ENCODE data around the gene MRPS7. TPM values are rescaled to one million over a fixed set of nuclear protein-coding genes. Genes with fewer than 3 reads are reported as not detected.

MRPS7 gene
- total RNA-seq, 1 experiment from 2014 or later, result 93.7 TPM

DNA sequence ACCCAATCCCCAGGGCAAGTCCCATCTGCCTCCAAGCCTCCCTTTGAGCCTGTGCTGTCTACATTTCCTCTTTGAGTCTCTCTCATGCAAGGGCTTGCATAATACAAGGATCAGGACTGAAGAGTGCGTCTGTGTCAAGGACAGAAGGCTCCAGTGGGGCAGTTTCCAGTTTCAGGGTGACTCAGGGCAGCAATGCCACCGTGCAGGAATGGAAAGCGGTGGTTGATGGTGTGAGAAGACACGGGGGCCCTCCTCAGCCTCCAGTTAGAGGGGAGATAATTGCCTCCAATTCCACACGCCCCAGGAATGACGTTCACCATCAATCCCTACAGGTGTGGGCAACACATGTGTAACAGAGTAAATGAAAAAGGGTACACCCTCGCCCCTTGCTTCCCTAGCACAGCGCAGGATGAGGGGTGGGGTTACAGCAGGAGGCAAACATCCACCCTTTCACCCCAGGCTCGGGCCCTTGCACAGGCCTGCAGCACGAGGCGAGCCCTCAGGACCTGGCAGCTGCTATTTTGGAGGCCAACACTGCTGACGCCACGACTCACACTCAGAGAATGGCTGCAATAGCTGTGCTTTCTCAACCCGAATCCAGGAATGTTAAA lies 52.4 kb downstream of the MRPS7 start:
- Histone ChIP-seq H4K5ac (ENCODE audit: insufficient read length, low read depth, low read length) (no peak overlapping the region), H3K27ac (ENCODE audit: insufficient read length, low read depth, low read length) (no peak overlapping the region), H3K4me1 (ENCODE audit: insufficient read depth, low read length) (no peaks in the 10 kb centered on the region), H3K4ac (ENCODE audit: low read depth, low read length) (no peak overlapping the region), H4K8ac (replicated peaks; ENCODE audit: insufficient read length, low read depth, low read length) (no peak overlapping the region), H2BK120ac (ENCODE audit: low read depth, low read length, poor library complexity, severe bottlenecking) (no peak overlapping the region), H3K23ac (ENCODE audit: insufficient read length, low read depth, low read length) (no peak overlapping the region), H3T11ph (ENCODE audit: low read length) (no peak overlapping the region), H2BK5ac (ENCODE audit: insufficient read length, low read length) (no peak overlapping the region), H3K56ac (ENCODE audit: insufficient read length, low read depth, low read length) (no peak overlapping the region), H3K79me2 (ENCODE audit: insufficient read depth, low read length) (no peaks in the 10 kb centered on the region), H3K14ac (ENCODE audit: insufficient read depth, low read length) (no peak overlapping the region), H2BK20ac (ENCODE audit: low read depth, low read length, poor library complexity, severe bottlenecking) (no peak overlapping the region), H2BK12ac (ENCODE audit: insufficient read length, low read depth, low read length) (no peak overlapping the region), H3K9me3 (ENCODE audit: control insufficient read depth, low read depth, low read length) (no peaks in the 10 kb centered on the region), H3K4me2 (ENCODE audit: insufficient read depth, insufficient read length, low read length) (no peak overlapping the region), H4K91ac (ENCODE audit: insufficient read length, low read depth, low read length) (no peak overlapping the region), H3K23me2 (ENCODE audit: insufficient read length, low read depth, low read length, poor library complexity, severe bottlenecking) (no peaks in the 10 kb centered on the region), H3K27me3 (ENCODE audit: insufficient read depth, low read length) (no peaks in the 10 kb centered on the region; the same call in 1 of the 2 replicates), H2AK5ac (ENCODE audit: insufficient read length, low read length) (no peak overlapping the region), H3K79me1 (ENCODE audit: insufficient read depth, low read depth, low read length, poor library complexity, severe bottlenecking) (no peaks in the 10 kb centered on the region), H3K9ac (ENCODE audit: extremely low read depth, insufficient read length, low read length) (no peak overlapping the region), H2AFZ (ENCODE audit: low read length) (no peak overlapping the region), H2BK15ac (ENCODE audit: low read depth, low read length) (no peak overlapping the region), H3K18ac (ENCODE audit: insufficient read length, low read depth, low read length) (no peak overlapping the region), H4K20me1 (ENCODE audit: control insufficient read depth, insufficient read depth, insufficient read length) (no peaks in the 10 kb centered on the region)
- Mint-ChIP-seq H3K4me1 (peaks cover 11 to 19% of the 10 kb centered on the region in 2 experiments), H3K27me3 (ENCODE audit: low read depth) (no peaks in the 10 kb centered on the region; the same call in 1 of the 2 replicates), H3K9me3 (no peaks in the 10 kb centered on the region), H3K27ac (peak overlapping the region in 1 of 3 experiments; percentile 39; a peak in 1 of 7 replicates), H3K36me3 (ENCODE audit: insufficient read depth in 1 of 3, low read depth in 3 of 3) (peaks cover 0 to 4% (median 0%) of the 10 kb centered on the region in 3 experiments; a peak in 1 of 7 replicates), H3K4me3 (no peak overlapping the region)
- WGBS (ENCODE audit: extremely low coverage, insufficient read length, low lambda C conversion rate), result no CpG with 5 or more reads among the region's 14 CpGs
- DNase-seq, result no peak
- TF ChIP-seq, protein P1, sequence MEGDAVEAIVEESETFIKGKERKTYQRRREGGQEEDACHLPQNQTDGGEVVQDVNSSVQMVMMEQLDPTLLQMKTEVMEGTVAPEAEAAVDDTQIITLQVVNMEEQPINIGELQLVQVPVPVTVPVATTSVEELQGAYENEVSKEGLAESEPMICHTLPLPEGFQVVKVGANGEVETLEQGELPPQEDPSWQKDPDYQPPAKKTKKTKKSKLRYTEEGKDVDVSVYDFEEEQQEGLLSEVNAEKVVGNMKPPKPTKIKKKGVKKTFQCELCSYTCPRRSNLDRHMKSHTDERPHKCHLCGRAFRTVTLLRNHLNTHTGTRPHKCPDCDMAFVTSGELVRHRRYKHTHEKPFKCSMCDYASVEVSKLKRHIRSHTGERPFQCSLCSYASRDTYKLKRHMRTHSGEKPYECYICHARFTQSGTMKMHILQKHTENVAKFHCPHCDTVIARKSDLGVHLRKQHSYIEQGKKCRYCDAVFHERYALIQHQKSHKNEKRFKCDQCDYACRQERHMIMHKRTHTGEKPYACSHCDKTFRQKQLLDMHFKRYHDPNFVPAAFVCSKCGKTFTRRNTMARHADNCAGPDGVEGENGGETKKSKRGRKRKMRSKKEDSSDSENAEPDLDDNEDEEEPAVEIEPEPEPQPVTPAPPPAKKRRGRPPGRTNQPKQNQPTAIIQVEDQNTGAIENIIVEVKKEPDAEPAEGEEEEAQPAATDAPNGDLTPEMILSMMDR (conservative IDR thresholded peaks at IDR 0.05), result no peak
